ENCODE results near the gene CUX1.

- TF ChIP-seq CTCF (IDR thresholded peaks at IDR 0.05) (no peak), POLR2AphosphoS5 (IDR thresholded peaks at IDR 0.05) (no peak)
Measured at GRCh38 chr7:102215711-102216110, 398.3 kb downstream of the CUX1 start.

Measured in breast epithelium (tissue), 3 donors.